Esophagus squamous epithelium (tissue), 5 donors: ENCODE results near the gene DHX57. TPM values are rescaled to one million over a fixed set of nuclear protein-coding genes. Genes with fewer than 3 reads are reported as not detected.
A peak's percentile ranks its signal among the peaks of the same experiment; 100 is the strongest.

ENCODE experiments used
- DNase-seq: peaks from one replicate; lab custom pipeline; 2025; lab: John Stamatoyannopoulos, UW
- H3K27ac ChIP-seq, 4 donors: fragments of 200-600 bp; sonication (generic); one replicate each; pipeline ENCODE4 v1.5.1; 2016 to 2019; ENCODE audit warnings: mild to moderate bottlenecking in 1 of 4
- H3K27me3 ChIP-seq, 4 donors: fragments of 200-600 bp; sonication (generic); 1 replicate in 3 of 4; 2 replicates in 1 of 4; pipeline versions ENCODE4 v1.5.1 to v1.6.0; 2017 to 2021; ENCODE audit warnings: antibody characterized with exemption in 1 of 4
- H3K36me3 ChIP-seq, 3 donors: fragments of 200-600 bp; sonication (generic); one replicate each; pipeline ENCODE4 v1.5.1; 2016 to 2019
- H3K4me1 ChIP-seq, 3 donors: fragments of 200-600 bp; sonication (generic); one replicate each; pipeline ENCODE4 v1.5.1; 2017 to 2019
- H3K4me3 ChIP-seq, 4 donors: fragments of 200-600 bp; sonication (generic); 1 replicate in 3 of 4; 2 replicates in 1 of 4; pipeline ENCODE4 v1.5.1; 2016 to 2019; ENCODE audit warnings: mild to moderate bottlenecking in 2 of 4, moderate library complexity in 1 of 4
- H3K9me3 ChIP-seq, 3 donors: fragments of 200-600 bp; sonication (generic); one replicate each; pipeline ENCODE4 v1.5.1; 2016 to 2019
- POLR2A ChIP-seq, 4 donors: fragments of 450-650 bp; IDR thresholded peaks; one replicate each; pipeline ENCODE4 v1.6.1; 2017; ENCODE audit warnings: antibody characterized with exemption in 4 of 4, mild to moderate bottlenecking in 4 of 4, moderate library complexity in 3 of 4
- WGBS, 2 donors: methylation state at CpG; one replicate each; pipeline ENCODE4 v1.1.5; 2018; 5-methylcytosine and 5-hydroxymethylcytosine counted together
- intact Hi-C: fragments of 100-400 bp; cut with DNase I; formaldehyde crosslinking; loops from one replicate; pipeline ENCODE4 v1.15.0; 2022
- total RNA-seq, 4 donors: library from RNA; depleted of rRNA; stranded (reverse); fragments of >200 nt; gene quantifications; one replicate each; pipeline ENCODE4 v1.1.0, GENCODE V29; 2016
- TF ChIP-seq, protein P1 (sequence below), 6 experiments: fragments of 450-650 bp in 4 of 6; fragments of 200-600 bp in 2 of 6; sonication (generic) in 2 of 6; IDR thresholded peaks; one replicate each; pipeline ENCODE4 v1.5.1; 2016 to 2019; ENCODE audit warnings: antibody characterized with exemption in 6 of 6, mild to moderate bottlenecking in 4 of 6, moderate library complexity in 4 of 6
- donor health status: DM: yes; HTN: yes; CAD: no.

The DHX57 gene
- total RNA-seq, 4 donors from 2014 or later, result 7.1 to 13.5 (median 10.1) TPM

DNA sequence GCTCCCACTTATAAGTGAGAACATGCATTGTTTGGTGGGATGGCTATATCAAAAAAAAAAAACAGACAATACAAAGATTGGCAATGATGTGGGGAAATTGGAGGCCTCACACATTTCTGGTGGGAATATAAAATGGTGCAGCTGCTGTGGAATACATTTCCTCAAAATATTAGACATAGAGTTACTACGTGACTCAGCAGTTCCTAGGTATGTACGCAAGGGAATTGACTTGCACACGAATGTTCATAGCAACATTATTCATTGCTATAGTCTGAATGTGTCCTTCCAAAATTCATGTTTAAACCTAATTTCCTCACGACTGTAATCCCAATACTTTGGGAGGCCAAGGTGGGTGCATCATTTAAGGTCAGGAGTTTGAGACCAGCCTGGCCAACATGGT, 11.6 kb upstream of the DHX57 start:
- no peak for DNase-seq
- Histone ChIP-seq H3K4me3 (no peak overlapping the region), H3K36me3 (peaks cover 0 to 15% (median 0%) of the 10 kb centered on the region in 3 donors), H3K4me1 (no peaks in the 10 kb centered on the region), H3K27me3 (no peaks in the 10 kb centered on the region), H3K27ac (no peak overlapping the region), H3K9me3 (no peaks in the 10 kb centered on the region)
- TF ChIP-seq, protein P1, sequence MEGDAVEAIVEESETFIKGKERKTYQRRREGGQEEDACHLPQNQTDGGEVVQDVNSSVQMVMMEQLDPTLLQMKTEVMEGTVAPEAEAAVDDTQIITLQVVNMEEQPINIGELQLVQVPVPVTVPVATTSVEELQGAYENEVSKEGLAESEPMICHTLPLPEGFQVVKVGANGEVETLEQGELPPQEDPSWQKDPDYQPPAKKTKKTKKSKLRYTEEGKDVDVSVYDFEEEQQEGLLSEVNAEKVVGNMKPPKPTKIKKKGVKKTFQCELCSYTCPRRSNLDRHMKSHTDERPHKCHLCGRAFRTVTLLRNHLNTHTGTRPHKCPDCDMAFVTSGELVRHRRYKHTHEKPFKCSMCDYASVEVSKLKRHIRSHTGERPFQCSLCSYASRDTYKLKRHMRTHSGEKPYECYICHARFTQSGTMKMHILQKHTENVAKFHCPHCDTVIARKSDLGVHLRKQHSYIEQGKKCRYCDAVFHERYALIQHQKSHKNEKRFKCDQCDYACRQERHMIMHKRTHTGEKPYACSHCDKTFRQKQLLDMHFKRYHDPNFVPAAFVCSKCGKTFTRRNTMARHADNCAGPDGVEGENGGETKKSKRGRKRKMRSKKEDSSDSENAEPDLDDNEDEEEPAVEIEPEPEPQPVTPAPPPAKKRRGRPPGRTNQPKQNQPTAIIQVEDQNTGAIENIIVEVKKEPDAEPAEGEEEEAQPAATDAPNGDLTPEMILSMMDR (IDR thresholded peaks at IDR 0.05), result no peak
- TF ChIP-seq POLR2A (IDR thresholded peaks at IDR 0.05), result no peak
- WGBS, 2 donors, result 80 to 92% methylated on average over 4 of the region's 4 CpGs
- intact Hi-C loops, result no loop called here

DNA sequence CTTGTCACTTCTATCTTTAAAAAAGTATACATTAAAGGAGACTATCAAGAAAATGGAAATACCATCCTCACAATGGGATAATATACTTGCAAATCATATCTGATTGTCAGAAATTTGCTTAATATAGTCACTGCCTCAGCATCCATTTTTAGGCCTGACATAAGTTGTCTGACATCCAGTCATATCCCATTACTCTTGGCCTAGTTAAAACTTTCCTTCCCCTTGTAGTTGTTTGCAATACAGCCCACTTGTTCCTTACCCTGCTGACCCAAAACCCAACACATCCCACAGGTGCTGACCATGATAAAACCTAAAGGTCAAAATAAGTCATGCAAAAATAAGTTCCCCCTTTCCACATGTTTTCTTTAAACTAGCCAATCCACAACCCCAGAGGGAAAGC, 10.3 kb upstream of the DHX57 start:
- TF ChIP-seq, protein P1 (IDR thresholded peaks at IDR 0.05), result no peak
- no peak for TF ChIP-seq POLR2A (IDR thresholded peaks at IDR 0.05)
- DNase-seq, result no peak
- Histone ChIP-seq H3K4me3 (no peak overlapping the region), H3K27ac (no peak overlapping the region), H3K9me3 (no peaks in the 10 kb centered on the region), H3K36me3 (peaks cover 0 to 24% (median 0%) of the 10 kb centered on the region in 3 donors), H3K27me3 (no peaks in the 10 kb centered on the region), H3K4me1 (no peaks in the 10 kb centered on the region)
- intact Hi-C loops, result no loop called here

DNA sequence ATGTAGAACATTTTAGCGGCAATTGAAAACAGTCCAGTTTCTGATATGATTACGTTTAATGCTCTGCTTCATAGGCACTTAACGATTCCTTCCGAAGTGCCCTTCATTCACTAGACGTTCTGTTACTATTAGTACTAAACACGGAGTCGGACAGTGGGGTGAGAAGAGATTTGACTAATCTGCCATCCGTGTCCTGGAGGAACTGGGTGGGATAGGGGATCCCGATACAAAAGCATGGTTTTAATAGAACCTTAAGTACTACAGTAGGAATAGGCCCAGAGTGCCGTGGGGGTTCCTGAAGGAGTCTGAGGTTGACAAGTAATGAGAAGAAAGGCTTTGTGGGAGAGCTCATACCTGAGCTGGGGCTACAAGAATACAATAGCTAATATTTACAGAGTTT, 673 bp upstream of the DHX57 start:
- TF ChIP-seq, protein P1 (IDR thresholded peaks at IDR 0.05), result no peak
- no peak for TF ChIP-seq POLR2A (IDR thresholded peaks at IDR 0.05)
- Histone ChIP-seq H3K4me3 (peak overlapping the region; percentile 83 to 91 (median 88)), H3K27ac (peak overlapping the region in 3 of 4 donors; percentile 72 to 84 (median 82)), H3K4me1 (peaks cover 8 to 20% (median 12%) of the 10 kb centered on the region in 3 donors), H3K9me3 (no peaks in the 10 kb centered on the region), H3K36me3 (peaks cover 0 to 3% (median 0%) of the 10 kb centered on the region in 3 donors), H3K27me3 (no peaks in the 10 kb centered on the region)
- WGBS, 2 donors, result 21 to 31% methylated on average over 10 of the region's 10 CpGs
- no peak for DNase-seq
- intact Hi-C loops, result no loop called here

DNA sequence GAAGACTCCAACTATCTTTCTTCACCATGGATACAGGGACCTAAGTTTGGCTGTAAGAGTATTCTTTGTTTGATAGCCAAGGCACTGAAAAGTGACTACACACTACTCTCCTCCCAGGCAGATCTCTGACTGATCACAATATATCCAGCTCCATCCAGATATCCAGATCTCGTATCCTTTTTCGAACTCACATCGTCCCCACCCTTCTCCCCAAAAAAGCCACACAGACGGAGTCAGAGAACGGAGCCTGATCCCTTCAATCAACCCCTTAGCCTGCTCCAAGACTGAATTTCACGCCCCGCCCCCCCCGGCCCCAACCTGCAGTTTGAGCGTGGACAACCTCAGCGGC, 533 bp downstream of the DHX57 start:
- TF ChIP-seq, protein P1 (IDR thresholded peaks at IDR 0.05), result no peak
- no peak for DNase-seq
- 0 to 2% methylated on average over 6 to 7 of the region's 10 CpGs for WGBS, 2 donors

DNA sequence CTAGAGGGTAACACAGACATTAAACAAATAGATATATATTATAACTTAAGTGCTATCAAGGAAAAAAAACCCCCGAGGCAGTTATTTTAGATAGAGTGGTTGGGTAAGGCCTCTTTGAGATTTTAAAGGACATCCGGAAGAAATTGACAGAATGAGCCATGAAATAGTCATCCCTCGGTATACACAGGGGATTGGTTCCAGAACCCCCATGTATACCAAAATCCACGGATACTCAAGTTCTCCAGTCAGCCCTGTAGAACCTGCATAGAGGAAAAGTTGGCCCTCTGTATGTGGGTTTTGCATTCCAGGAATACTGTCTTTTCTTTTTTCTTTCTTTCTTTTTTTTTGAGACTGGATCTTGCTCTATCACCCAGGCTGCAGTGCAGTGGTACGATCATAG, 2.0 kb downstream of the DHX57 start:
- no peak for DNase-seq
- 69 to 73% methylated on average over 5 of the region's 5 CpGs for WGBS, 2 donors
- no peak for TF ChIP-seq POLR2A (IDR thresholded peaks at IDR 0.05)
- TF ChIP-seq, protein P1 (IDR thresholded peaks at IDR 0.05), result no peak
- H3K4me3 ChIP-seq, result no peak overlapping the region
- peaks cover 8 to 20% (median 12%) of the 10 kb centered on the region in 3 donors for H3K4me1 ChIP-seq
- no peak overlapping the region for H3K27ac ChIP-seq
- H3K9me3 ChIP-seq, result no peaks in the 10 kb centered on the region
- H3K36me3 ChIP-seq, result no peaks in the 10 kb centered on the region
- intact Hi-C loops, result no loop called here
- no peaks in the 10 kb centered on the region for H3K27me3 ChIP-seq

More for the DNA sequence above, 533 bp downstream of the DHX57 start:
- H3K4me1 ChIP-seq, result peaks cover 8 to 20% (median 12%) of the 10 kb centered on the region in 3 donors
- intact Hi-C loops, result no loop called here
- peak overlapping the region; percentile 72 to 84 (median 81) for H3K27ac ChIP-seq
- H3K4me3 ChIP-seq, result peak overlapping the region; percentile 83 to 91 (median 88)
- no peaks in the 10 kb centered on the region for H3K27me3 ChIP-seq
- no peaks in the 10 kb centered on the region for H3K36me3 ChIP-seq
- H3K9me3 ChIP-seq, result no peaks in the 10 kb centered on the region
